ENCODE results near the gene PLEKHA6. TPM values are rescaled to one million over a fixed set of nuclear protein-coding genes. Genes with fewer than 3 reads are reported as not detected.

Gene PLEKHA6
- total RNA-seq, 6 experiments from 2014 or later, result 16.6 to 31.1 (median 22.1) TPM

GRCh38 chr1:204194080-204194479 lies 165.6 kb downstream of the PLEKHA6 start:
- intact Hi-C loops (cut with DNase I), result no loop called here
- ATAC-seq (no peak), DNase-seq (no peak)
- H3K27me3 ChIP-seq, result no peaks in the 10 kb centered on the region
- TF ChIP-seq POLR2A (IDR thresholded peaks at IDR 0.05), result no peak
- no peak for TF ChIP-seq CTCF (IDR thresholded peaks at IDR 0.05)
- H3K27ac ChIP-seq, result no peak overlapping the region
- H3K9me3 ChIP-seq, result no peaks in the 10 kb centered on the region
- peaks cover 0 to 6% (median 0%) of the 10 kb centered on the region in 4 donors for H3K4me1 ChIP-seq
- H3K36me3 ChIP-seq, result no peaks in the 10 kb centered on the region
- no peak overlapping the region for H3K4me3 ChIP-seq
- 71% methylated on average over 2 of the region's 2 CpGs for WGBS (ENCODE audit: insufficient coverage, low coverage, low lambda C conversion rate, missing lambda C conversion rate)

- TF ChIP-seq CTCF (IDR thresholded peaks at IDR 0.05) (no peak), POLR2A (IDR thresholded peaks at IDR 0.05) (no peak)
- H3K27ac ChIP-seq, result no peak overlapping the region
- H3K4me1 ChIP-seq, result peaks cover 0 to 6% (median 0%) of the 10 kb centered on the region in 4 donors
- no peak for DNase-seq
- no peak for ATAC-seq
- no peaks in the 10 kb centered on the region for H3K36me3 ChIP-seq
- WGBS (ENCODE audit: insufficient coverage, low coverage, low lambda C conversion rate, missing lambda C conversion rate), result 83% methylated on average over 2 of the region's 3 CpGs
- H3K4me3 ChIP-seq, result no peak overlapping the region
- H3K27me3 ChIP-seq, result no peaks in the 10 kb centered on the region
- no peaks in the 10 kb centered on the region for H3K9me3 ChIP-seq
- intact Hi-C loops (cut with DNase I), result no loop called here
These were observed 167.0 kb downstream of the PLEKHA6 start for GRCh38 chr1:204192589-204193352.

GRCh38 chr1:204192046-204192445 lies 167.7 kb downstream of the PLEKHA6 start:
- TF ChIP-seq CTCF (IDR thresholded peaks at IDR 0.05) (no peak), POLR2A (IDR thresholded peaks at IDR 0.05) (no peak)
- no peak overlapping the region for H3K27ac ChIP-seq
- H3K9me3 ChIP-seq, result no peaks in the 10 kb centered on the region
- H3K36me3 ChIP-seq, result no peaks in the 10 kb centered on the region
- no peaks in the 10 kb centered on the region for H3K27me3 ChIP-seq
- DNase-seq, result no peak
- 85% methylated on average over 2 of the region's 2 CpGs for WGBS (ENCODE audit: insufficient coverage, low coverage, low lambda C conversion rate, missing lambda C conversion rate)
- intact Hi-C loops (cut with DNase I), result no loop called here
- peaks cover 0 to 6% (median 0%) of the 10 kb centered on the region in 4 donors for H3K4me1 ChIP-seq
- no peak for ATAC-seq
- H3K4me3 ChIP-seq, result no peak overlapping the region

- Histone ChIP-seq H3K27ac (no peak overlapping the region), H3K4me1 (peaks cover 0 to 6% (median 0%) of the 10 kb centered on the region in 4 donors), H3K4me3 (no peak overlapping the region), H3K36me3 (no peaks in the 10 kb centered on the region), H3K27me3 (no peaks in the 10 kb centered on the region), H3K9me3 (no peaks in the 10 kb centered on the region)
- no peak for TF ChIP-seq POLR2A (IDR thresholded peaks at IDR 0.05)
- DNase-seq (no peak), ATAC-seq (no peak)
- intact Hi-C loops (cut with DNase I), result no loop called here
- WGBS (ENCODE audit: insufficient coverage, low coverage, low lambda C conversion rate, missing lambda C conversion rate), result 43% methylated on average over 5 of the region's 7 CpGs
These were observed 168.3 kb downstream of the PLEKHA6 start for GRCh38 chr1:204191456-204191855.

Data from right lobe of liver (tissue), 6 donors.